ENCODE measurements around the gene MCHR1.
A peak's percentile ranks its signal among the peaks of the same experiment; 100 is the strongest.

Gene MCHR1

GRCh38 chr22:40679249-40679963 is at the start of gene MCHR1:
Gene MCHR1 (plus strand): TSS chr22:40679484. CDS start chr22:40679653, 169 bp downstream.
- DNase-seq (ENCODE audit: low read depth in 3 of 3, low spot score in 1 of 3): no peak

- no peak for DNase-seq (ENCODE audit: low read depth in 3 of 3, low spot score in 1 of 3)
Measured at GRCh38 chr22:40631925-40632324, 47.4 kb upstream of the MCHR1 start.

- no peak for DNase-seq (ENCODE audit: low read depth in 3 of 3, low spot score in 1 of 3)
Measured at GRCh38 chr22:40633036-40633435, 46.2 kb upstream of the MCHR1 start.

DNA sequence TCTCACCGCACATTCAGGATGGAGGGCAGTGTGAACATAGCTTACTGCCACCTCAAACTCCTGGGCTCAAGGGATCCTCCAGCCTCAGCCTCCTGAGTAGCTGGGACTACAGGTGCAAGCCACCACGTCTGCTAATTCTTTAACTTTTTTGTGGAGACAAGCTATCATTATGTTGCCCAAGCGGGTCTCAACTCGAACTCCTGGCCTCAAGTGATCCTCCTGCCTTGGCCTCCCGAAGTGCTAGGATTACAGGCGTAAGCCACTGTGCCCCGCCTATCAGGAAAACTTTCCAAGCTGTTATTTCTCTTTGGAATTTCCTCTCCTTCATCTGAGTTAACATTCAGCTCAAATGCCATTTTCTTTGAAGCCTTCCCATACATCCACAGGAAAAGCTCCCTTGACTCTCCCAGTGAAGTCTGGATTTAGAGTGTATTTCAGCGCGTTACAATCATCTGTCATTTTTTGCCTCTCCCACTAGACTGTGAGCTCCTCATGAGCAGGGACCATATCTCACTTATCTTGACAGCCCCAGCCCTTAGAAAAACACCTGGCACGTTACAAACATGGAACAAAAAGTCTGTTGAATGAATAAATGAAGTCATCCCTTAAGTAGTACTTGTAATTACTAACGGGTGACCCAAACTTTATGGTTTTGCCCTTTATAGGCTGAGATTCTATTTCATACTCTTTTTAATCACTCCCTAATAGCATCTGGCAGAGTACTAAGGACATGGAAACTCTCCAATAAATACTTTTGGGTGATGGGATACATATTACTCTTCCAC is 45.0 kb upstream of the MCHR1 start:
- DNase-seq (ENCODE audit: low read depth in 3 of 3, low spot score in 1 of 3): no peak

DNA sequence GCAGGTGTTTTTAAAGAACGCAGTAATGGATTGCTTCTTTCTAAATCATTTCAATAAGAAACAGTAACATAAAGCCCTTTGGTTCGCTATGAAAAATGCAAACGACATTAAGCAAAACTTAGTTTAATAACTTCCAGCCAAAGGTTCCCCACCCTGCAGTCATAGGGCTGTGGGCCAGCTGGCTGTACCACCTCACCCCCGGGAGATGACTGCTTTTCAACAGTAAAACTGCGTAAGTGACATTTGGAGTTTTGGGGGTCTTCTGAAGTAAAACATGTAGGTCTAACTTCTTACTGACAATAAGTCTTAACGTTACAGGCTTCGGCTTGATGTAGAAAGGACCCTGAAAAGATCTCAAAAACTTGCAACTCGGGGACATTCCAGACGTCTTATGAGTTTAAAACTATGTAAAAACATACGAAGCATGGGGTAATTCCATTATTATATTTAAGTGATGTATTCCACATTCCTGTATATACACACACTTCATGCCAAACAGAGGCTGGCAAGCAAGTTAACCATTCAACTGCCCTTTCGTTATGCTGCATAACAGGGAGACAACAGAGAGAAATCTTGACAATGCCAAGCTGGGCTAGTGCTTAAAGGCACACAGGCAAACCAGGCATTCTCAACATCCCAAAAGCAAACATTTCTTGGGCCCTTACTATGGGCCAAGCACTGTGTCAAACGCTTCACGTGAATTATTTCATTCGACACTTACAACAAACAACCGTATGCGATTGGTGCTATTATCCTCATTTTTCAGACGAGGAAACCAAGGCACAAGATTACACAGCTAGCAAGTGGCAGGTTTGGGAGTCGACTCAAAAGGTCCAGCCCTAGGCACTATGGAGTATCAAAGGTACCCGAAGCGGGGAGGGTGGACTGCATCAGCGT is 44.0 kb upstream of the MCHR1 start:
- DNase-seq (ENCODE audit: low read depth in 3 of 3, low spot score in 1 of 3): no peak

DNA sequence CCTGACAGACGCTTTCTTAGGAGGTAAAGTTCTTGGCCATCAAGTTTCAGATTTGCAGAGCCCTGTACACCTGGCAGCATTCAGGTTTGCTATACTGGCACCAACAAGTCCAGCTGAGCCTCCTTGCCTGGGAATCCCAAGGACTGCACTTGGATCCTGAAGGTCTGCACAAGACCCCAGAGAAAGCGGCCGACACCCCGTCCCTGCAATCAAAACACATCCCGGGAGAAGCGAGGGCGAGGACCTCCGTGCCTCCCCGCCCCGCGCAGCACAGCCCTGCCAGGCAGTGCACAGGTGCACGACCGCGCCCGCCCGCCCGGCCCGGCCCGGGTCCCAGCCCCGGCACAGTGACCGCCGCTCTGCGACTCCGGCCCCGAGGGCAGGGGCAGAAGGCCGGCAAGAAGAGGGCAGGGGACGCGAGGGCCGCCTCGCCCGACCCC is 43.3 kb upstream of the MCHR1 start:
- no peak for DNase-seq (ENCODE audit: low read depth in 3 of 3, low spot score in 1 of 3)

DNA sequence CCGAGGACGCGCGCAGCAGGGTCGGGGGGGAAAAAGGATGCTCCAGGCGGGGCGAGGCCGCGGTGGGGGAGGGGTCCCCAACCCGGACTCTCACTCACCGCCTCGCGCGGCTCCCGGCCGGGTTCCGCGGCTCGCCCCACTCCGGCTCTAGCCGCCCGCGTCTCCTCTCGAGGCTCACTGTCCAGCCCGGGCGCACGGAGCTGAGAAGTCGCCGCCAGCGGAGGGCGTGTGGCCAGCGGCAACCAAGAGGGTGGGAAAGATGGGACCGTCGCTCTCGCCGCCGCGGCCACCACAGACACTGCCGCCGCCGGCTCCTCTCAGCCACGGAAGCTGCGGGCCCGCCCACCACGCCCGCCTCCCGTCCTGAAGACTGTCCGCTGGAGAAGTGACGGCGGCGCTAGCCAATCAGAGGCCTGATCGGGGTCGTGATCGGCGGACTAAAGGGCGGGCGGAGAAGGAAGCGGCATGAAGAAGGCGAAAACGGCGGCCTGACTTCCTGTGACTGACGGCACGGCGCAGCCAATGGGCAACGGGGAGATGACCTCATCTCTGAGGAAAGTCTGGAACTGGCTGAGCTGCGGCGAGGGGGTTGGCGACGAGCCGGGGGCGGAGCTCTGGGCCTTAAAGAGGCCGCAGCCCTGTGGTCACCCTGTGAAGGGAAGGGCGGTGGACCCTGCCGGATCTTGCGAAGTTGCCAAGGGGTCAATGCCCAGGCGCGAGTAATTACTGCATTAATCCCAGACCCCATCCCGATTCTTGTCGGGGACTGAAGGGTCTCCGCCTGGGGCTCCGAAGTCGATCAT is 42.7 kb upstream of the MCHR1 start, which contains the start of gene MRTFA:
TSS of gene MRTFA (minus strand) at position 340 of the 803 bp plus-strand sequence.
- peak; percentile 97 to 99 (median 98) for DNase-seq (ENCODE audit: low read depth in 3 of 3, low spot score in 1 of 3)

- peak in 1 of 3 donors; percentile 12 for DNase-seq (ENCODE audit: low read depth in 3 of 3, low spot score in 1 of 3)
Measured at GRCh38 chr22:40637183-40638150, 41.8 kb upstream of the MCHR1 start.

- DNase-seq (ENCODE audit: low read depth in 3 of 3, low spot score in 1 of 3): no peak
Measured at GRCh38 chr22:40638261-40638660, 41.0 kb upstream of the MCHR1 start.

GRCh38 chr22:40641269-40641668 is 38.0 kb upstream of the MCHR1 start:
- no peak for DNase-seq (ENCODE audit: low read depth in 3 of 3, low spot score in 1 of 3)

DNA sequence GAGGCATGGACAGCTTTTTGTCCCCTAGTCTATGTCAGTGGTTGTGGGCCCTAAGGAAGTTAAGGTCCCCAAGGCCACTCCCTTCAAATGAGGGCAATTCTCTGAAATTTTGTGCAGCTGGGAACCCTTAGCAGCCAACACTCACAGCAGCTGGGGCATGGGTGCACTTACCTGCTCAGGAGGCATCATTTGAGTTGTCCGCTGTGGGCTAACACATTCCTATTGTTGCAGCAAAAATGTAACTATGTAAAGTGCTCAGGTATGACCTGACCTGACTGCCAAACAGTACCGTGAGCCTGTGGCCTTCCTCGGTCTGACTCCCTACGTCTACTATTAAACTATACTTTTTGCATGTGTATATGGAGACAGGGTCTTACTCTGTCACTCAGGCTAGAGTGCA is 37.0 kb upstream of the MCHR1 start:
- no peak for DNase-seq (ENCODE audit: low read depth in 3 of 3, low spot score in 1 of 3)

DNA sequence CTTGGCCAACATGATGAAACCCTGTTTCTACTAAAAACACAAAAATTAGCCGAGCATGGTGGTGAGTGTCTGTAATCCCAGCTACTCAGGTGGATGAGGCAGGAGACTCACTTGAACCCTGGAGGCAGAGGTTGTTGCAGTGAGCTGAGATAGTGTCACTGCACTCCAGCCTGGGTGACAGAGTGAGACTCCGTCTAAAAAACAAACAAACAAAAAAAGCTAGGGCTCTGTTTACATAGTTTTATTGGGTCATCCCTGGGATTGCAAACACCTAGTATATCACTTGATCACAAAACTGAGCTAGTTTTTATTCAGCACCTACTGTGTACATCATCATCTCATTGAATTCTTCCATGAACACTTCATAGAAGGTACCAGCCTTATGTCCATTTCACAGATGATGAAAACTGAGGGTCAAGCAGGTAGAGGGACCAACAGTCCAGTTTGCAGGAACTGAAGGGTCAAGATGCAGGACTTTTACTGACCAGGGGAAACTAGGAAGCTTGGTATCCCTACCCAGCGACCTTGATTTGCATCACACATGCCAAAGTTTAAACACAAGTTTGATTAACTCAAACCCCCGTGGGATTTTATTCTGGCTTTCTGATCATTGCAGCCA is 33.6 kb upstream of the MCHR1 start:
- no peak for DNase-seq (ENCODE audit: low read depth in 3 of 3, low spot score in 1 of 3)

DNA sequence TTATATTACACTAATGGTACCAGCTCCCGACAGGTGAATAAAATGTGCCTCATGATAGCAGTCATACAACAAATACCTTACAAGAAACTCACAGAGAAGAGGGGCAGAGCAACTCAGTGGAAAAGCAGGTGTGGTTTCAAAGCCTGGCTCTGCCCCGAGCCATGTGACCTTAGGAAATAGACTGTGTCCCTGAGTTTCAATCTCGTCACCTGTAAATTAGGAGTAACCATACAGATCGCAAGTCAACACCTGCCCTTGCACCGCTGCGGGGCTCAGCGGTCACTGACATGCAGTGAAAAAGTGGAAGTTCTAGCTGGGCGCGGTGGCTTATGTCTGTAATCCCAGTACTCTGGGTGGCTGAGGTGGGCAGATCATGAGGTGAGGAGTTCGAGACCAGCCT is 30.9 kb upstream of the MCHR1 start:
- no peak for DNase-seq (ENCODE audit: low read depth in 3 of 3, low spot score in 1 of 3)

GRCh38 chr22:40651057-40651456 is 28.2 kb upstream of the MCHR1 start:
- no peak for DNase-seq (ENCODE audit: low read depth in 3 of 3, low spot score in 1 of 3)

GRCh38 chr22:40651563-40652501 is 27.5 kb upstream of the MCHR1 start:
- DNase-seq (ENCODE audit: low read depth in 3 of 3, low spot score in 1 of 3): peak; percentile 42 to 63 (median 52)

DNA sequence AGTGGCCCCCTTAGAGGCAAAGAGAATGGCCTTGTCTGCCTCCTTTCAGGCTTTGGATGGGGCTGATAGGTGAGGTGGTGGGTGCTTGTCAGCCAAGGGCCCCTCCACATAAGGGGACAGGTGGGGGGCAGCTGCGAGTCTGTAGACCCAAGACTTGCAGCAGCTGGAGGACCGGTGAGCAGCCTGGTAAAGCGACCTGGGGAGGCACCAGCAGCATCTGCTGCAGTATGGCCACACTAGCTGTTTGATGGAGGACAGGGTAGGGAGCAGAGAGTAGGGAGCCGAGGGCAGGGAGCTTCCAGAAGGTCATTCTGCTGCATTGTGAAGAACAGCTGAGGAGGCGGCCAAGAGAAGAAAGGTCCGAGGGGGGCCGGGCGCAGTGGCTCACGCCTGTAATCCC is 25.9 kb upstream of the MCHR1 start:
- no peak for DNase-seq (ENCODE audit: low read depth in 3 of 3, low spot score in 1 of 3)

GRCh38 chr22:40654522-40655167 is 24.6 kb upstream of the MCHR1 start:
- DNase-seq (ENCODE audit: low read depth in 3 of 3, low spot score in 1 of 3): no peak

All from stimulated activated CD4-positive, alpha-beta T cell treated with anti-CD3 and anti-CD28 coated beads, TNF-alpha, amount 100 ng/mL, for 1 hour (primary cell).